ENCODE data around the gene PLAAT4.

PLAAT4 gene

GRCh38 chr11:63536669-63537292, at the start of gene PLAAT4:
Gene PLAAT4 (plus strand): TSS chr11:63536808. CDS start chr11:63536869, 61 bp downstream.
- DNase-seq = no peak

- DNase-seq = no peak
These were observed 47.8 kb upstream of the PLAAT4 start for GRCh38 chr11:63488789-63489188.

DNA sequence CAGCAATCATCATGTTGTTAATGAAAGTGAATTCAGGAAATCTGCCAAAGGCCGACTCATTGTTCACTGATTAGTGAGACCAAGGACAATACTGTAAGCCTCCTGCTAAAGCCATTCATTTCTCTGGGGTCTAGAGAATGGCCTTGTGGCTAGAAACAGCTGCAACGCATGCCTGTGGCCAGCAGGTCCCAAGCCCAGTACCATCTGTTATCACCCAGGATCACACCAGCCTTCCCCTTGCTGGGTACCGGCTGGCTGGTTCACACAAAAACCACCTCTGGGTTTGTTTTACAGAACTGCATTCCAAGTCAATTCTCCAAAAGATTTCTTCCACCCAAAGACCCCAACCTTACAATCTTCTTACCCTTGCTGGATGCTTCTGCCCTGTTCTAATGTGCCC, 46.7 kb upstream of the PLAAT4 start:
- no peak for DNase-seq

DNA sequence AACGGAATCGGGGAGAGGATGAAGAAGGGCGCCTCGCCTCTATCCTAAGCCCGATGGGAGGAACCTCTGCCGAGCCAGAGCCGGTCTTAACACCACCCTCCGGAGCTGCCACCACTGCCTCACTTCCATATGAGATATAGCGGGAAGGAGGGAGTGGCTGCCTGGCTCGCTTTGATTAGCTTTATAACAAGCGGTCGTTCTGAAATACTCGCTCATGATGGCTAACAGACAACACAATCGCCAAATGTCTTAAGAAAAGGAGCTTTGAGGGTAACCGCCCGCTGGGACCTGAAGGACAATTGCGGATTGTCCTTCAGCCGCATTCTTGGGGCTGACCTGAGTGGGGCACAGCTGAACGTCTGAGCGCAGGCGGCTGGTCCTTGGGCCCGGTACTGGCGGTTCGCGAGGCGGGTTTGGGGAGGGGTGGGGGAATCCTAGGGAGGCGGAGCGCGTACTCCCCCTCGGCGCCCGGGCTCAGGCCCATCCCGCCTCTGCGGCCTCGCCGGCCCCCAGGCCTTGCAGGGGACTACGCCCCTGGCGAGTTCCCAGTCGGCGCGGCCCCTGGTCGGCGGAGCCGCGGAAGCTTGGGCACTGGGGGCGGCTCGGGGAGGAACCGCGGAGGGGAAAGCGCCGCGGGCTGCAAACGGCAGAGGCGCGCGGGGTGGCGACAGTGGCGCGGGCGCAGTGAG, 45.9 kb upstream of the PLAAT4 start, which contains the start of gene PLAAT5:
TSS of gene PLAAT5 (minus strand) at position 617 of the 689 bp plus-strand sequence. CDS start at position 484, 133 bp downstream.
- DNase-seq = no peak

- DNase-seq = no peak
These were observed 45.4 kb upstream of the PLAAT4 start for GRCh38 chr11:63491240-63491587.

DNA sequence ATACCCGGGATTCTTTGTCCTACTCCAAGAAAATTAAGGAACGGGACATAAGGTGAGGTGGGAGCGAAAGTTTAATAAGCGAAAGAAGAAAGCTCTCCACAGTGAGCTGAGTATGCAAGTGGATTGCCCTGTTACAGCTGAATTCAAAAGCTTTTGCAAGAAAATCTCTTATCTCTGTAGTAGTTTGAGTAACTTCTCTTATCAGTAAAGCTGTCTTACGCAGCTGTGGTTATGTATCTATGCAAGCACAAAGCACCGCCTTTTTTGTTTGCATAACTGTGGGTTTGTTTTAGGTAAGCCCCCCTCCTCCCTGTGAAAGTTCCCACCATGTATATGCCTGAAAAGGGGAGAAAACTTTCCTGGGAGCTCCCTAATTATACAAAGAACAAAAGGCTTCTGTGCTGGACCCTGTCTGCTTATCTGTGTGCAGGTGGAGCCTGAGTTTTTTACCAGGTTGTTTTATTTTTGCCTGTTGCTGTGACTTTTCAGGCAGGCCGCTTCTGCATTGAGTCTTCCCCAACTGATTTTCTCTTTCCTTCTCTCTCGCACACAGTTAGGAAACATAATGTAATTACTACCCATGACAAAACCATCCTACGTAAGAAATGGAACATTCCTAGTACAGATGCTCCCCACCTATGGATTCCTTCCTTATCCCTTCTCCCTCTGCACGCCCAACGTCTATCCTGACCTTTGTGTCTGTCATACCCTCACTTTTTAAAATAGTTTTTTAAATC, 44.8 kb upstream of the PLAAT4 start:
- no peak for DNase-seq

- no peak for DNase-seq
These were observed 44.2 kb upstream of the PLAAT4 start for GRCh38 chr11:63492441-63492840.

- DNase-seq = no peak
These were observed 43.5 kb upstream of the PLAAT4 start for GRCh38 chr11:63493127-63493526.

- no peak for DNase-seq
These were observed 41.6 kb upstream of the PLAAT4 start for GRCh38 chr11:63494975-63495374.

- DNase-seq = no peak
These were observed 36.7 kb upstream of the PLAAT4 start for GRCh38 chr11:63499874-63500273.

DNA sequence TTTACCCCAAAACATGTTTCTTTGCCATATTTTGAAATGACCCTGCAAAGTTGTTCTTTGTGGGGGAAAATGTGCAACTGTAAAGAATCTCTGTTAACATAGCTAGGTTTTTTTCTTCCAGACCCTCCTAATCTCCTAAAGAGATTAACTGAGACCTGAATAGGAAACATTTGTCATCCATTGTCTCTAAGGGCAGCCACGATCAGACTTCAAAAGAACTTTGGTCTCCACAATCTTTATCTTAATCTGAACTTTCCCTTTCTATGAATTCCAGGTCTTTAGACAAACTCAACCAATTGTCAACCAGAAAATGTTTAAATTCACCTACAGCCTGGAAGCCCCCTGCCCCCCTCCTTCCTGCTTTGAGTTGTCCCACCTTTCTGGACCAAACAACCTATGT, 35.4 kb upstream of the PLAAT4 start:
- no peak for DNase-seq

DNA sequence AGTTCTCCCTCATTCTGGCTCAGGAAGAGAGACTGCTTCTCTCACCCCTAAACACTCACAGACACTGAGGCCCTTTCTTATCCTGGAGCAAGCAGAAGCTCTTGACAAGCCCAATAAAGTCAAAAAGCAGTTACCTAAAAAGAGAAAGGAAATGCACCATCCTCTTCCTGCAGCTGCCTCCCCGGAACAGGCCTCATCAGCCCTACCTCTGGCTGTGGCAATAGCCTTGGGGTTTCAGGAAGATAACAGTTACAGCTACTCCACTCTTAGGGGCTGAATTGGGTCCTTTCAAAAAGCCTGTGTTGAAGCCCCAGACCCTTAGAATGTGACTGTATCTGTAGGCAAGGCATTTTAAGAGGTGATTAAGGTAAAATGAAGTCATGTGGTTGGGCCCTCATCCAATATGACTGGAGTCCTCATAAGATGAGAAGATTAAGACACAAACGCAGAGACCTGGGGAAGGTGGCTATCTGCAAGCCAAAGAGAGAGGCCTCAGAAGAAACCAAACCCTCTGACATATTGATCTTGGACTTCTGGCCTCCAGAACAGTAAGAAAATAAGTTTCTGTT, 34.3 kb upstream of the PLAAT4 start:
- DNase-seq = no peak

DNA sequence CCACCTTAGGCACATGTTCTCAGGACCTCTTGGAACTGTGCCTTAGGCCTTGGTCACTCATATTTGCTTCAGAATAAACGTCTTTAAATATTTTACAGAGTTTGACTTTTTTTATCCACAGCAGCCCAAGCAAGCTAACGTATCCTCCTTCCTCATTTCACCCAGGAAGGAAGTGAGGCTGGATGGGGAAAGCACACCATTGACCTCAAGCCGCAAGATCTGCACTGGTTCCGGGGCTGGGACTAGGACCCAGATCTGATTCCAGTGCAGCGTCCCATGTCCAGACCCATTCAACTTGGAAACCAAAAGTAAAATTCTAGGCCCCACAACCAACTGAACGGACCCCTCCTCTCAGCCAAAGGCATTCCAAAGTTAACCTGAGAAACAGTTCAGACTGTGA, 33.1 kb upstream of the PLAAT4 start:
- DNase-seq = no peak

DNA sequence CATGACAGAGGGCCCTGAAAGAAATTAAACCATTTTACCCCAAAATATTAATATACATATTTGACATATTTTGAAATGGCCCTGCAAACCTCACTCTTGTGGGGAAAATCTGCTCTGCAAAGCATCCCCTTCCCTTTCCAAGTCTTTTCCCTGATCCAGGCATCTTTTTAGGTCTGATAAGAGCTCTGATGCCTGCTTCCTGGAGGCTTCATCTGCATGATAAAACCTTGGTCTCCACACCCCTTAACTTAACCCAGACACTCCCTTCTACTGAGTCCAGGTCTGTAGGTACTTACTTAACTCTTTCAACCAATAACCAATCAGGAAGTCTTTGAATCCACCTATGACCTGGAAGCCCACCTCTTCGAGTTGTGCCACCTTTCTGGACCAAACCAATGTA, 32.6 kb upstream of the PLAAT4 start:
- DNase-seq = no peak

DNA sequence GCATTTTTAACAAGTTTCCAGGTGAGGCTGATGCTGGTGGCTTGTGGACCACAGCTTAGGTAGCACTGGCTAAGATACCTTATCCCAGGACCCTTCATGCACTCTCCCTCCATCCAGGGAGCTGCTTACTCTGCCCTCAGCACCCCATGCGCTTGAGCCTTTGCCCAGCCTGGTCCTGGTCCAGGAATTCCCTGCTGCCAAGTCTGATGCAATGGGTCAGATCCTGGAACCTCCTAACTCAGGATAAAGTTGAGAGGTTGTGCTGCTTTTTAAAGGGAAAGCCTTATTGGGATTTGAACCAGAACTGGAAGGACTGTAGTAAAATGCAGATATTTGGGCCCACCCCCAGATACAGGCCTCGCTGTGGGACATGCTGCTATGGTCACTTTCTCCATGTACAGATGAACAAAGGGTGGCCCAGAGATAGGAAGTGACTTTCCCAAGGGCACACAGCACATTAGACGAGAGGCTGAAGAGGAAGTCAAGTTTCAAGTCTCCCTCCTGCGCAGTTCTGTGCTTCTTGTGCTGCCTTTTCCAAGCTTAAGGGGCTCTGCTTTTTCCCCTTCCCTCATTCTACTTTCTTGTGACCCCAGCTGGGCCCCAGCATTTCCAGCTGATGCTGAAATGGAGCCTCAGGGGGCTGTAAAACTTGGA, 31.5 kb upstream of the PLAAT4 start:
- no peak for DNase-seq

DNA sequence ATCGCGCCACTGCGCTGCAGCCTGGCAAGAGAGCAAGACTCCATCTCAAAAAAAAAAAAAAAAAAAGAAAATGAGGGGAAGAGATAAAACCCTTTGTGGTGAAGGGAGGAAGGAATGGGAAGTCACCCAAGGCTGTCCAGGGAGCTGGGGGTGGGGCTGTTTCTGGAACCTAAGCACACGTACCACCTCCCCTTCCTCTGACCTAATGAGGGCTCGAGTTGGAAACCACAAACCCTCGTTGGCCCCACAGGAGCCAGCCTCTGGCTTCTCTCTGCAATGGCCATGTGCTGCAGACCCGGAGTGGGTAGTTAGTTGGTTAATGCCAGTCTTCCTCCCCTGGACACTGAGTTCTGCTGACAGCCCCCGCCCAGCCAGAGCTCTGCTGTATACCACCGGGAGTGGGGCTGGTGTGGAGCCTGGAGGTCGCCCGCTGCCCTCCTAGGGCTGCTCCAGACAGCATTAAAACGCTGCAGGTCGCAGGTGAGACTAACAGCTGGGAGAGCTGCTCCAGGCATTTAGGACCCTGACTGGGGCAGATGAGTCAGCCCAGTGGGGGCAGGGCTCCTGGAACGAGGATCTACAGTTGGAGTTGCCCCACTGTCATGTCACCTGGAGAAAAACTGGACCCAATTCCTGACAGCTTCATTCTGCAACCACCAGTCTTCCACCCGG, 30.6 kb upstream of the PLAAT4 start, which contains the start of gene LGALS12:
TSS of gene LGALS12 (plus strand) at position 228 of the 672 bp plus-strand sequence. CDS start at position 603, 375 bp downstream.
- DNase-seq = no peak

DNA sequence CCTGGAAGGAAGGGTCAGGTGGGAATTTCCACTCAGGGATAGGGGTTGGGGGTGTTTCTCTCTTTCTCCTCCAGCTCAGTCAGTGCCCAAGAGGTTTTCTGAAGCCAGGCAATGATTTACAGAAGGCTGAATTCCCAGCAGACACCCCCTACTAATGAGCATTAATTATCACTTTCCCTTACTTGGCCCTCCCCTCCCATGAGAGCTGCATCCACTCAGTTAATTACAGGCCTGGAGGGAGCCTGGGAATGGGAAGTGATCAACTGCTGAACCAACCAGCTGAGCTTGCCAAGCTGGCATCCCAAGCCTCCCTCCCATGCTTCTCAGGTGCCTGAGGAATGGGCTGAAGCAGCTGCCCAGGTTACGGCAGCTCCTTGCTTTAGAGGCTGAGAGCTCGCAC, 29.7 kb upstream of the PLAAT4 start:
- DNase-seq = no peak

DNA sequence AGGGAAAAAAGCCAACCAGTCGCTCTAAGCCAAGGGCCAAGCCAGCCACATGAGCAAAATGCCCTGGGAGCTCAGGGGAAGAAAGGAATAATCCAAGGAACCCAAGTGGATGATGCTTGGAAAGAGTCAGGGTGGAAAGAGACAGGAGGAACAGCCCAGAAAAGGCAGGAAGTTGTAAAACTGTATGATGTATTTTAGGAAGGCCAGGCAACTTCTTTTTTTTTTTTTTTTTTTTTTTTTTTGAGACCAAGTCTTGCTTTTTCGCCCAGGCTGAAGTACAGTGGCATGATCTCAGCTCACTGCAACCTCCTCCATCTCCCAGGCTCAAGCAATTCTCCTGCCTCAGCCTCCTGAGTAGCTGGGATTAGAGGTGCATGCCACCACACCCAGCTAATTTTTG, 29.1 kb upstream of the PLAAT4 start:
- no peak for DNase-seq

GRCh38 chr11:63508009-63508408, 28.6 kb upstream of the PLAAT4 start:
- no peak for DNase-seq

- DNase-seq = no peak
These were observed 27.9 kb upstream of the PLAAT4 start for GRCh38 chr11:63508745-63509144.

DNA sequence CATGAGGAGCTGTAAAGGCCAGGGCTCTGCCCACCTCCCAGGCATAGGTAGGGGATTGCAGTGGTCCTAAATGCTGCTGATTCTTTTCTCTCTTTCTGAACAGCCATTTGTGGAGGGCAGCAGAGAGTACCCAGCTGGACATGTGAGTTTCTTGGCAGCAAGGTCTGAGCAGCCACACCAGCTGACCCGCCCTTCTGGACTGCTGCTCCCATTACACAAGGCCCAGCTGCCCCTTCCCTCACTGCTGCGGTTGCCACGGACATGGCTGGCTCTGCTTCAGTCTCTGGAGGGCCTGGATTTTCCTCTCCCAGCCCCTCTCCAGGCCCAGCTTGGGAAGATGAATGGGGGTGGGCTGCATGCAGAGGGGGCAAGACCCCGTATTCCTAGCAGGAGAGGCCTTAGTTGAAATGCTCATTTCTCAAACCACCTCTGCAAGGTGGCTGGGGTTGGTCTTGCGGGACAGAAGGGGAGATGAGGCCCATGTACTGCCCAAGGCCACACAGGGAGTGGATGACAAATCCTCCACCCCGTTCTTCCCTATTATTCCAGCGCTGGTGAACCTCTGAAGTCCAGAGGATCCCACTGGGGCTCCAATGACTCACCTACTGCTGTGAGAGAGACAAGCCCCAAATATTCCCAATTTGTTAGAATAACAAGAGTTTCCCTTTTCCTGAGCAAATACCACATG, 26.1 kb upstream of the PLAAT4 start:
- DNase-seq = no peak

Data from activated CD4-positive, alpha-beta T cell treated with anti-CD3 and anti-CD28 coated beads for 1 hour (primary cell).